HL-60 (cell line): ENCODE results near the gene PRPSAP1.

Source experiments
- DNase-seq, 2 experiments: peaks; one replicate each; pipeline ENCODE4 v3.0.0-alpha.2; 2010 to 2020; ENCODE audit warnings: low read depth in 1 of 2, low spot score in 1 of 2
- H3K27ac ChIP-seq: fragments of 250-450 bp; sonication (Bioruptor Pico); replicated peaks from 2 replicates; pipeline ENCODE4 v1.5.1; 2020; ENCODE audit warnings: mild to moderate bottlenecking, moderate library complexity
- H3K27me3 ChIP-seq: fragments of 250-450 bp; sonication (Bioruptor Pico); 2 replicates; pipeline ENCODE4 v1.5.1; 2021; ENCODE audit warnings: mild to moderate bottlenecking, moderate library complexity; ENCODE audit not compliant: insufficient read depth, poor library complexity, severe bottlenecking
- H3K4me3 ChIP-seq: replicated peaks from 2 replicates; pipeline ENCODE4 v1.5.1; 2011; ENCODE audit warnings: mild to moderate bottlenecking, control low read depth, low read length; ENCODE audit not compliant: insufficient read depth
- CTCF ChIP-seq: IDR thresholded peaks from one replicate; pipeline ENCODE4 v1.5.1; 2011; ENCODE audit warnings: low read length, control low read depth, inconsistent platforms; ENCODE audit not compliant: insufficient read depth
- GABPA ChIP-seq: IDR thresholded peaks from 2 replicates; pipeline ENCODE4 v1.6.1; 2012; ENCODE audit warnings: low read depth
- POLR2AphosphoS5 ChIP-seq: IDR thresholded peaks from 2 replicates; pipeline ENCODE4 v1.6.1; 2012; ENCODE audit warnings: low read depth
- REST ChIP-seq: IDR thresholded peaks from 2 replicates; pipeline ENCODE4 v1.6.1; 2012; ENCODE audit warnings: low read depth; ENCODE audit not compliant: insufficient replicate concordance
- SPI1 ChIP-seq: IDR thresholded peaks from 2 replicates; pipeline ENCODE4 v1.6.1; 2012; ENCODE audit warnings: low read depth, mild to moderate bottlenecking, borderline replicate concordance

PRPSAP1 gene

GRCh38 chr17:76395980-76396379 is 42.3 kb upstream of the PRPSAP1 start:
- no peak for DNase-seq
- TF ChIP-seq CTCF: no peak
- TF ChIP-seq POLR2AphosphoS5: no peak
- no peak for TF ChIP-seq SPI1
- no peak for TF ChIP-seq REST
- no peak for TF ChIP-seq GABPA
- no peak overlapping the region for H3K4me3 ChIP-seq
- H3K27ac ChIP-seq: no peak overlapping the region
- no peaks in the 10 kb centered on the region for H3K27me3 ChIP-seq

- no peaks in the 10 kb centered on the region for H3K27me3 ChIP-seq
- no peak overlapping the region for H3K27ac ChIP-seq
- no peak for TF ChIP-seq CTCF
- TF ChIP-seq SPI1: no peak
- TF ChIP-seq REST: no peak
- TF ChIP-seq GABPA: no peak
- TF ChIP-seq POLR2AphosphoS5: no peak
- no peak overlapping the region for H3K4me3 ChIP-seq
- no peak for DNase-seq
Observed at GRCh38 chr17:76394166-76394565, 40.5 kb upstream of the PRPSAP1 start.

GRCh38 chr17:76391200-76391715 is 37.5 kb upstream of the PRPSAP1 start:
- no peak for TF ChIP-seq REST
- no peak for TF ChIP-seq SPI1
- TF ChIP-seq CTCF: no peak
- no peak for TF ChIP-seq POLR2AphosphoS5
- TF ChIP-seq GABPA: no peak
- Histone ChIP-seq H3K4me3 (no peak overlapping the region), H3K27ac (no peak overlapping the region), H3K27me3 (no peaks in the 10 kb centered on the region)
- DNase-seq: no peak
